Body of pancreas (tissue), 4 donors: ENCODE measurements around the gene COL9A3. TPM values are rescaled to one million over a fixed set of nuclear protein-coding genes. Genes with fewer than 3 reads are reported as not detected.

Experiments
- ATAC-seq: fragments of 150-250 bp; one replicate; pipeline ENCODE4 v1.9.1; 2016
- DNase-seq, 4 donors: peaks; one replicate each; pipeline ENCODE4 v3.0.0-alpha.2; 2019
- H3K27ac ChIP-seq, 4 donors: fragments of 200-600 bp; sonication (generic); 1 replicate in 3 of 4; 2 replicates in 1 of 4; pipeline versions ENCODE4 v1.5.1 to v1.6.1; 2016 to 2019; ENCODE audit warnings: mild to moderate bottlenecking in 1 of 4, mixed read lengths in 1 of 4, moderate library complexity in 1 of 4
- H3K27me3 ChIP-seq, 2 donors: fragments of 200-600 bp; sonication (generic); one replicate each; pipeline ENCODE4 v1.6.0; 2016; ENCODE audit warnings: mild to moderate bottlenecking in 1 of 2
- H3K36me3 ChIP-seq, 2 donors: fragments of 200-600 bp; sonication (generic); replicated peaks in 1 of 2; 2 replicates each; pipeline ENCODE4 v1.5.1; 2016; ENCODE audit warnings: low read depth in 2 of 2; ENCODE audit not compliant: insufficient read depth in 1 of 2
- H3K4me1 ChIP-seq: fragments of 200-600 bp; sonication (generic); one replicate; pipeline ENCODE4 v1.6.0; 2016
- H3K4me3 ChIP-seq, 2 donors: fragments of 200-600 bp; sonication (generic); 1 replicate in 1 of 2; 2 replicates in 1 of 2; pipeline ENCODE4 v1.5.1; 2016 to 2019
- H3K9me3 ChIP-seq, 3 donors: fragments of 200-600 bp; sonication (generic); 1 replicate in 2 of 3; 2 replicates in 1 of 3; pipeline ENCODE4 v1.5.1; 2016
- CTCF ChIP-seq, 7 experiments: fragments of 450-650 bp in 4 of 7; fragments of 200-600 bp in 3 of 7; sonication (generic) in 3 of 7; IDR thresholded peaks; one replicate each; pipeline ENCODE4 v1.5.1; 2016 to 2019; ENCODE audit warnings: antibody characterized with exemption in 7 of 7
- POLR2A ChIP-seq, 3 donors: fragments of 450-650 bp; IDR thresholded peaks; one replicate each; pipeline ENCODE4 v1.6.1; 2016; ENCODE audit warnings: antibody characterized with exemption in 3 of 3, mild to moderate bottlenecking in 2 of 3
- WGBS, 2 donors: methylation state at CpG; one replicate each; pipeline ENCODE4 v1.1.5; 2017; 5-methylcytosine and 5-hydroxymethylcytosine counted together
- intact Hi-C: fragments of 100-400 bp; cut with DNase I; formaldehyde crosslinking; loops from one replicate; pipeline ENCODE4 v1.15.1; 2023
- total RNA-seq, 2 donors: library from RNA; depleted of rRNA; stranded (reverse); fragments of >200 nt; gene quantifications; one replicate each; pipeline ENCODE4 v1.1.0, GENCODE V29; 2016

The COL9A3 gene
- total RNA-seq, 2 donors from 2014 or later = 25.2 to 69.5 TPM

GRCh38 chr20:62808211-62808865 is 8.5 kb upstream of the COL9A3 start:
- DNase-seq (peak; percentile 65 to 77 (median 70)), ATAC-seq (peak; percentile 47)
- Histone ChIP-seq H3K27me3 (no peaks in the 10 kb centered on the region), H3K27ac (no peak overlapping the region), H3K4me3 (no peak overlapping the region), H3K36me3 (peaks cover 24 to 26% of the 10 kb centered on the region in 2 donors), H3K4me1 (peaks cover 24% of the 10 kb centered on the region), H3K9me3 (no peaks in the 10 kb centered on the region)
- peak; percentile 74 to 94 (median 81) for TF ChIP-seq CTCF (IDR thresholded peaks at IDR 0.05)
- TF ChIP-seq POLR2A (IDR thresholded peaks at IDR 0.05) = no peak
- intact Hi-C loops = loop anchor here (2.0 kb wide), 1 partner anchor 140 kb away; no protein-coding TSS in a partner anchor
- 36 to 59% methylated on average over 8 to 21 of the region's 21 CpGs for WGBS, 2 donors

GRCh38 chr20:62809530-62810428 is 7.1 kb upstream of the COL9A3 start:
- Histone ChIP-seq H3K27ac (no peak overlapping the region), H3K4me1 (peaks cover 18% of the 10 kb centered on the region), H3K4me3 (no peak overlapping the region), H3K9me3 (no peaks in the 10 kb centered on the region), H3K27me3 (no peaks in the 10 kb centered on the region), H3K36me3 (peaks cover 24 to 26% of the 10 kb centered on the region in 2 donors)
- DNase-seq (no peak), ATAC-seq (no peak)
- intact Hi-C loops = loop anchor here (2.0 kb wide), 1 partner anchor 141 kb away; no protein-coding TSS in a partner anchor
- TF ChIP-seq CTCF (IDR thresholded peaks at IDR 0.05) (no peak), POLR2A (IDR thresholded peaks at IDR 0.05) (no peak)
- 92 to 94% methylated on average over 18 to 24 of the region's 24 CpGs for WGBS, 2 donors

GRCh38 chr20:62811320-62811719 is 5.5 kb upstream of the COL9A3 start:
- peaks cover 24 to 26% of the 10 kb centered on the region in 2 donors for H3K36me3 ChIP-seq
- H3K9me3 ChIP-seq = no peaks in the 10 kb centered on the region
- H3K27ac ChIP-seq = no peak overlapping the region
- intact Hi-C loops = no loop called here
- TF ChIP-seq POLR2A (IDR thresholded peaks at IDR 0.05) (no peak), CTCF (IDR thresholded peaks at IDR 0.05) (no peak)
- H3K27me3 ChIP-seq = peaks cover 0 to 12% of the 10 kb centered on the region in 2 donors
- no peak for DNase-seq
- no peak for ATAC-seq
- WGBS, 2 donors = 95% methylated on average over 15 of the region's 21 CpGs; no CpG with 5 or more reads in 1 of the 2 donors
- H3K4me1 ChIP-seq = peaks cover 25% of the 10 kb centered on the region
- H3K4me3 ChIP-seq = no peak overlapping the region

- TF ChIP-seq POLR2A (IDR thresholded peaks at IDR 0.05) (no peak), CTCF (IDR thresholded peaks at IDR 0.05) (no peak)
- H3K27ac ChIP-seq = no peak overlapping the region
- peaks cover 0 to 15% of the 10 kb centered on the region in 2 donors for H3K27me3 ChIP-seq
- ATAC-seq = no peak
- DNase-seq = no peak
- intact Hi-C loops = no loop called here
- 73 to 89% methylated on average over 9 to 10 of the region's 10 CpGs for WGBS, 2 donors
- H3K4me1 ChIP-seq = peaks cover 25% of the 10 kb centered on the region
- peaks cover 24 to 26% of the 10 kb centered on the region in 2 donors for H3K36me3 ChIP-seq
- no peaks in the 10 kb centered on the region for H3K9me3 ChIP-seq
- H3K4me3 ChIP-seq = no peak overlapping the region
Observed at GRCh38 chr20:62811720-62812119, 5.1 kb upstream of the COL9A3 start.
